ENCODE data around the gene METTL24. TPM values are rescaled to one million over a fixed set of nuclear protein-coding genes. Genes with fewer than 3 reads are reported as not detected.

METTL24 gene
- total and polyA plus RNA-seq, 10 of the 15 experiments (the other 5 are each of a cell fraction or from before 2014, with no cell fraction given): 0.20 TPM; not detected in 9

DNA sequence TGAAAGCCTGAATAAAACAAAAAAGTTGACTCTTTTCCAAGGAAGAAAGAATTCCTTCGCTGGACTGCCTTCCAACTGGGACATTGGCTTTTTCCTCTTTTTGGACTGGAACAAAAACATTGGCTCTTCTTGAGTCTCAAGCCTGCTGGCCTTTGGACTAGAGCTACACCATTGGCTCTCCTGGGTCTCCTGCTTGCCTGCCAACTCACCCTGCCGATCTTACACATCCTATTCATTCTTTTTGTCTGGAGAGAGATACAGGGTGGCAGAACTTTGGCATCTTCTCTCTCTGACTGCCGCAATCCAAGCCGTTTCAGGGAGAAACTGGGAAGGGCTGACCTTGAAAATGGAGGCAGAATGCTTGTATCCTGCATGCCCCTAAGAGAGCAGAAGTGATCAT is 37.1 kb upstream of the METTL24 start:
- Histone ChIP-seq H3K27me3 (replicated peaks in 1 of 2; ENCODE audit: control insufficient read depth in 2 of 2, insufficient read depth in 2 of 2, low read length in 1 of 2) (peaks cover 0 to 4% of the 10 kb centered on the region in 2 experiments; a peak in 2 of 4 replicates), H2AFZ (ENCODE audit: control insufficient read depth, low read depth, low read length) (no peak overlapping the region), H3K9ac (ENCODE audit: control insufficient read depth, insufficient read depth, low read length) (no peak overlapping the region), H3K9me3 (replicated peaks; ENCODE audit: control insufficient read depth, insufficient read depth, low read length) (no peaks in the 10 kb centered on the region), H3K4me2 (ENCODE audit: control insufficient read depth, insufficient read depth) (no peak overlapping the region), H3K4me3 (no peak overlapping the region), H4K20me1 (ENCODE audit: control insufficient read depth, insufficient read depth) (no peaks in the 10 kb centered on the region), H3K36me3 (ENCODE audit: control insufficient read depth in 2 of 2, insufficient read depth in 2 of 2, low read length in 1 of 2) (no peaks in the 10 kb centered on the region), H3K27ac (ENCODE audit: control insufficient read depth, insufficient read depth) (no peak overlapping the region), H3K4me1 (ENCODE audit: control insufficient read depth, insufficient read depth, low read length) (no peaks in the 10 kb centered on the region), H3K79me2 (ENCODE audit: control insufficient read depth, insufficient read depth, low read length) (no peaks in the 10 kb centered on the region)
- intact Hi-C loops (cut with micrococcal nuclease; ENCODE audit: unreplicated experiment): loop anchor here (10.0 kb wide), 1 partner anchor 800 kb away; no protein-coding TSS in a partner anchor
- TF ChIP-seq HDGF (IDR thresholded peaks at IDR 0.05) (no peak), ATF7 (IDR thresholded peaks at IDR 0.05; ENCODE audit: low read depth) (no peak), RCOR1 (conservative IDR thresholded peaks at IDR 0.05; ENCODE audit: low read depth, low read length) (no peak), SMAD5 (IDR thresholded peaks at IDR 0.05; ENCODE audit: low read depth) (no peak)
- TF ChIP-seq, protein P1, sequence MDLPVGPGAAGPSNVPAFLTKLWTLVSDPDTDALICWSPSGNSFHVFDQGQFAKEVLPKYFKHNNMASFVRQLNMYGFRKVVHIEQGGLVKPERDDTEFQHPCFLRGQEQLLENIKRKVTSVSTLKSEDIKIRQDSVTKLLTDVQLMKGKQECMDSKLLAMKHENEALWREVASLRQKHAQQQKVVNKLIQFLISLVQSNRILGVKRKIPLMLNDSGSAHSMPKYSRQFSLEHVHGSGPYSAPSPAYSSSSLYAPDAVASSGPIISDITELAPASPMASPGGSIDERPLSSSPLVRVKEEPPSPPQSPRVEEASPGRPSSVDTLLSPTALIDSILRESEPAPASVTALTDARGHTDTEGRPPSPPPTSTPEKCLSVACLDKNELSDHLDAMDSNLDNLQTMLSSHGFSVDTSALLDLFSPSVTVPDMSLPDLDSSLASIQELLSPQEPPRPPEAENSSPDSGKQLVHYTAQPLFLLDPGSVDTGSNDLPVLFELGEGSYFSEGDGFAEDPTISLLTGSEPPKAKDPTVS (IDR thresholded peaks at IDR 0.05; ENCODE audit: low read depth, low read length): no peak
- FAIRE-seq (no peak), ATAC-seq (no peak), DNase-seq (ENCODE audit: low read depth, low spot score) (no peak)
- CTCF ChIA-PET: interaction anchor here (0.7 kb wide), 1 partner anchor 356 kb away, joined by 3 read pairs; no protein-coding TSS in a partner anchor
- BruUV-seq (replicated peaks): no TSS peak
- RAD21 ChIA-PET (ENCODE audit: unreplicated experiment): interaction anchor here (1.4 kb wide), 1 partner anchor 356 kb away, joined by 3 read pairs; no protein-coding TSS in a partner anchor
- in situ Hi-C loops (cut with MboI): loop anchor here (10.0 kb wide), 1 partner anchor 220 kb away; the partner anchor contains the start of gene WASF1
- POLR2A ChIA-PET: no interaction called here
- SMC1A ChIA-PET (ENCODE audit: uncharacterized antibody, unreplicated experiment): interaction anchor here (0.6 to 1.3 kb wide), 4 partner anchors 10 to 786 kb away, joined by 3 read pairs; no protein-coding TSS in a partner anchor
- 68% methylated on average over 4 of the region's 4 CpGs for WGBS (ENCODE audit: insufficient coverage, insufficient replicate concordance, low lambda C conversion rate, missing lambda C conversion rate)

- no peak overlapping the region for H3K27ac ChIP-seq (ENCODE audit: control insufficient read depth, insufficient read depth)
- H3K9ac ChIP-seq (ENCODE audit: control insufficient read depth, insufficient read depth, low read length): no peak overlapping the region
- no peak for ATAC-seq
- RAD21 ChIA-PET (ENCODE audit: unreplicated experiment): interaction anchor here (1.4 kb wide), 1 partner anchor 355 kb away, joined by 3 read pairs; no protein-coding TSS in a partner anchor
- peaks cover 0 to 4% of the 10 kb centered on the region in 2 experiments; a peak in 2 of 4 replicates for H3K27me3 ChIP-seq (replicated peaks in 1 of 2; ENCODE audit: control insufficient read depth in 2 of 2, insufficient read depth in 2 of 2, low read length in 1 of 2)
- in situ Hi-C loops (cut with MboI): loop anchor here (5.0 to 10.0 kb wide), 3 partner anchors 220 to 867 kb away; partner anchors contain the start of gene WASF1
- intact Hi-C loops (cut with micrococcal nuclease; ENCODE audit: unreplicated experiment): loop anchor here (10.0 kb wide), 1 partner anchor 800 kb away; no protein-coding TSS in a partner anchor
- 78% methylated on average over 4 of the region's 4 CpGs for WGBS (ENCODE audit: insufficient coverage, insufficient replicate concordance, low lambda C conversion rate, missing lambda C conversion rate)
- H2AFZ ChIP-seq (ENCODE audit: control insufficient read depth, low read depth, low read length): no peak overlapping the region
- H3K4me3 ChIP-seq: no peak overlapping the region
- H3K4me2 ChIP-seq (ENCODE audit: control insufficient read depth, insufficient read depth): no peak overlapping the region
- no peaks in the 10 kb centered on the region for H3K36me3 ChIP-seq (ENCODE audit: control insufficient read depth in 2 of 2, insufficient read depth in 2 of 2, low read length in 1 of 2)
- BruUV-seq (replicated peaks): no TSS peak
- no peaks in the 10 kb centered on the region for H3K79me2 ChIP-seq (ENCODE audit: control insufficient read depth, insufficient read depth, low read length)
- no peaks in the 10 kb centered on the region for H4K20me1 ChIP-seq (ENCODE audit: control insufficient read depth, insufficient read depth)
- no peak for FAIRE-seq
- CTCF ChIA-PET: interaction anchor here (0.7 to 7.1 kb wide), 5 partner anchors 9 to 380 kb away, joined by 3 to 98 read pairs (median 4); partner anchors contain the start of genes CDC40 and WASF1
- POLR2A ChIA-PET: no interaction called here
- no peaks in the 10 kb centered on the region for H3K4me1 ChIP-seq (ENCODE audit: control insufficient read depth, insufficient read depth, low read length)
- H3K9me3 ChIP-seq (replicated peaks; ENCODE audit: control insufficient read depth, insufficient read depth, low read length): no peaks in the 10 kb centered on the region
- TF ChIP-seq NFYB (IDR thresholded peaks at IDR 0.05; ENCODE audit: insufficient read depth, low read depth, low read length): no peak
- no peak for TF ChIP-seq SUZ12 (IDR thresholded peaks at IDR 0.05; ENCODE audit: unreplicated experiment)
- TF ChIP-seq, protein P2, sequence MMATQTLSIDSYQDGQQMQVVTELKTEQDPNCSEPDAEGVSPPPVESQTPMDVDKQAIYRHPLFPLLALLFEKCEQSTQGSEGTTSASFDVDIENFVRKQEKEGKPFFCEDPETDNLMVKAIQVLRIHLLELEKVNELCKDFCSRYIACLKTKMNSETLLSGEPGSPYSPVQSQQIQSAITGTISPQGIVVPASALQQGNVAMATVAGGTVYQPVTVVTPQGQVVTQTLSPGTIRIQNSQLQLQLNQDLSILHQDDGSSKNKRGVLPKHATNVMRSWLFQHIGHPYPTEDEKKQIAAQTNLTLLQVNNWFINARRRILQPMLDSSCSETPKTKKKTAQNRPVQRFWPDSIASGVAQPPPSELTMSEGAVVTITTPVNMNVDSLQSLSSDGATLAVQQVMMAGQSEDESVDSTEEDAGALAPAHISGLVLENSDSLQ (IDR thresholded peaks at IDR 0.05): no peak
- no peak for TF ChIP-seq YY1 (IDR thresholded peaks at IDR 0.05; ENCODE audit: low read depth, low read length)
- TF ChIP-seq TBL1XR1 (IDR thresholded peaks at IDR 0.05; ENCODE audit: low read depth, low read length): no peak
- SMC1A ChIA-PET (ENCODE audit: uncharacterized antibody, unreplicated experiment): interaction anchor here (0.6 to 1.4 kb wide), 6 partner anchors 9 to 355 kb away, joined by 3 read pairs; no protein-coding TSS in a partner anchor
- no peak for DNase-seq (ENCODE audit: low read depth, low spot score)
Measured at GRCh38 chr6:110394409-110394808, 36.3 kb upstream of the METTL24 start.

Data from GM12878 (cell line).